ENCODE results near the gene HOMER2.

GRCh38 chr15:82851306-82851850 lies 101.1 kb downstream of the HOMER2 start:
- no peak for TF ChIP-seq ZNF232 (CRISPR knock-in tag; IDR thresholded peaks at IDR 0.05; ENCODE audit: borderline replicate concordance)
- no peak for TF ChIP-seq ZHX1 (CRISPR knock-in tag; IDR thresholded peaks at IDR 0.05; ENCODE audit: low read depth)
- TF ChIP-seq ZNF543 (CRISPR knock-in tag; IDR thresholded peaks at IDR 0.05), result no peak
- no peak for TF ChIP-seq POLR2A (IDR thresholded peaks at IDR 0.05; ENCODE audit: insufficient read depth in 1 of 2, low read depth in 2 of 2, low read length in 2 of 2)
